GM18502 (cell line): ENCODE data around the gene KIF26A.

Experiments
- ATAC-seq: cut with Tn5 transposase; IDR thresholded peaks from one replicate; pipeline ENCODE4 v1.9.1; 2021; ENCODE audit warnings: mild to moderate bottlenecking; ENCODE audit not compliant: unreplicated experiment, poor library complexity

The KIF26A gene

DNA sequence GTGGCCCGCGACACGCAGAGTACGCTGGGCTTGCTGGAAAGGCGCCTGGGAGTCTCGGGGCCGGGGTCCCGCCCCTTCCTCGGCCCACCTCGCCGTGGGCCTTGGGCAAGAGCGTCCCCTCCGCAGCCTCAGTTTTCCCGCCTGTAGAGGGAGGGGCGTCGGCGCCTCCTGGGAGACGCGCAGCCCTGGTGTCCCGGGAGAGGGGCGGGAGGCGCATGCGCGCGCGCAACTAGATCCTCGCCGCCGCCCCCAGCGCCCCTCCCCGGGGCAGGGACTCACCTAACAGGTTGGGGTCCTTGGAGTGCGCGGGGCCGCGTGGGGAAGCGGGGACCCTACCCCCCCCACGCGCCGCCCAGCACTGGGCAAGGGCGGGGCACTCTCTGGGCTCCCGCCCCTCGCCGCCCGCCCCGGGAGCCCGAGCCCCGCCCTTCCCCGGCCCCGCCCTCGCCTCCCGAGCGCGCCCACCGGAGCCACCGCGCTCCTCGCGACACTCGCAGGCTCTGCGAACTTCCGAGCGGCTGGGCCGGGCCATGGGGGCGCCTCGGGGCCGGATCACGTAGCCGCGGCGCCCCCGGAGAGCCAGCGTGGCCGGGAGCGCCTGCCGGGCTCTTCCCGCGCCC lies at the start of gene KIF26A:
Gene KIF26A, plus strand, starts transcription at position 490 of the 620 bp plus-strand sequence. CDS start 136 bp downstream, outside the sequence.
- no peak for ATAC-seq

DNA sequence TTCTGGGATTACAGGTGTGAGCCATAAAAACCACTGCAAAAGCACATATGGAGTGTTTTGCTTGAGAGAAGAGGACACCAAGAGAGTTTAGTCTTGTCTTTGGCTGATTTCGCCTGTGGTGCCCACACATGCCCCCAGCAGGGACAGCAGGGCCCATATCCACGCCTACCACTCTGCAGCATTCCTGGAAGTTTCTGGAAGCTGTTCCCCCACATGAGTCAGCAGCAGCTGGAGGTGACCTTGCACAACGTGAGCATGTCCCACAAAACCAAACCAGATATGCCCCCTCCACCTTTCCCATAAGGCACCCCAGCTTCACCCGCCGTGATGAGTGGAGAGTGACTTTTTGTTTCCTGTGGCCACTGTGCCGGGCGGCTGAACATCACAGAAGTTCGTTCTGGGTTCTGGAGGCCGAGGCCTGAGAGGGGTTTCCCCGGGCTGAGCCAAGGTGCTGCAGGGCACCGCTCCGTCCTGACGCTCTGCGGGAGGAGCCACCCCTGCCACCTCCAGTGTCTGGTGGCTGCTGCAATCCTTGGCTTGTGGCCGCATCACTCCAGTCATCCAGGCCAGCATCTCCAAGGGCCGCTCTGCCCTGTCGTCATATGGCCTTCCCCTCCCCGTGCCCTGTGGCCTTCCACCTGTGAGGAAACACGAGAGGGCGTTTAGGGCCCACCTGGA lies 48.2 kb upstream of the KIF26A start:
- ATAC-seq: no peak

DNA sequence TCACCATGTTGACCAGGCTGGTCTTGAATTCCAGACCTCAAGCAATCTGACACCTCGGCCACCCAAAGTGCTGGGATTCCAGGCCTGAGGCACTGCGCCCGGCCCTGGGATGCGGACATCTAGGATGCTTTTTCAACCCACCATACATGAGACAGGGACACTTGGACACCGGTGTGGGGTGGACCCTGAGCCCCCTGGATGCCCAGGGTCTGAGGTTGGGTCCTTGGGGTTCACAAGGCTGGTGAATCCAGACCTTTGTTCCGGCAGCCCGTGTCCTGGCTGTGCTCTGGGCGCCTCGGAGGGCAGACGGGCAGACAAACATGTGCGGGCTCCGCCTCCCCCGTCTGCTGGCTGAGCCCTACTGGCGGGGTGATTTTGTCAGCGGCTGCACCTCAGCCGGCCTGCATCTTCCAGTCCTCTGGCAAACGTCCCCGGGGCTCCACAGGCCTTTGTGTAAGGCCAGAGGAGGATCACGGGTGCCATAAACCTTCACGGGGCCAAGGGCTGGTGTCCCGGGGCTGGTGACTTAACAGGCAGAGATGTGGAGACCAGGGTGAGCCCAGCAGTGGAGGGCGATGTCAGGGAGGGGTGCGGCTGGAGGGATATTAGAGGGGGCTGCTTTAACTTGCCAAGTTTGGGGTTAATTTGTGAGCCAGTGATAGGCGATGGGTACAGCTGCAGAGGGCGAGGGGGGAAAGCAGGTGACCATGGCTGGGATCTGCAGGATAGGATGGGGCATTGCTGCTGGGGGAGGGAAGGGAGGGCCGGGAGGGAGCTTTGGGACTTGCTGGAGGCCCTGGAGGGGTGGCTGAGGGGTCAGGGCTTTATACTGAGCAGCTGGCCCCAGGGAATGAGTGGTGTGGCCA lies 47.1 kb upstream of the KIF26A start:
- no peak for ATAC-seq

GRCh38 chr14:104091927-104092771 lies 46.2 kb upstream of the KIF26A start:
- no peak for ATAC-seq

DNA sequence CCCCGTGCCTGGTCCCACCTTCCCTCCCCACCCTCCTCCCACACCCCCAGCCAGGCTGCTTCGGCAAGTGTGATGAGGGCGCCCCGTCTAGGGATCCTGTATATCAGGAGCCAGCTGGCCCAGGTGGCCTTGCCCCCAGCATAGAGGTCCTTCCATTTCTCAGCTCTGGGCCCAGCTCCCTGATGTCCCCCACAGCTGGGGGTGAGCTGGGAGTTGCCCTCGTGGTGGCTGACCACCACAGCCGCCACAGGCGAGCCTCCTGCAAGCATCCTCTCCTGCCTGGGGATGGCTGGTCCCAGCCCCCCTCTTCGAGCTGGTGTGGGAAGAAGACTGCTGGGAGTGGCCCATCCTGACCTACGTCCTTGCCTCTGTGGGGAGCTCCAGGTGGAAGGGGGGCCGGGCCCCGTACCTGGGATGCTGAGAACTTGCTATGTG lies 45.4 kb upstream of the KIF26A start:
- ATAC-seq: no peak

GRCh38 chr14:104093366-104094055 lies 44.9 kb upstream of the KIF26A start:
- no peak for ATAC-seq

- no peak for ATAC-seq
Measured at GRCh38 chr14:104094056-104094708, 44.2 kb upstream of the KIF26A start.

- no peak for ATAC-seq
Measured at GRCh38 chr14:104094709-104095425, 43.5 kb upstream of the KIF26A start.

DNA sequence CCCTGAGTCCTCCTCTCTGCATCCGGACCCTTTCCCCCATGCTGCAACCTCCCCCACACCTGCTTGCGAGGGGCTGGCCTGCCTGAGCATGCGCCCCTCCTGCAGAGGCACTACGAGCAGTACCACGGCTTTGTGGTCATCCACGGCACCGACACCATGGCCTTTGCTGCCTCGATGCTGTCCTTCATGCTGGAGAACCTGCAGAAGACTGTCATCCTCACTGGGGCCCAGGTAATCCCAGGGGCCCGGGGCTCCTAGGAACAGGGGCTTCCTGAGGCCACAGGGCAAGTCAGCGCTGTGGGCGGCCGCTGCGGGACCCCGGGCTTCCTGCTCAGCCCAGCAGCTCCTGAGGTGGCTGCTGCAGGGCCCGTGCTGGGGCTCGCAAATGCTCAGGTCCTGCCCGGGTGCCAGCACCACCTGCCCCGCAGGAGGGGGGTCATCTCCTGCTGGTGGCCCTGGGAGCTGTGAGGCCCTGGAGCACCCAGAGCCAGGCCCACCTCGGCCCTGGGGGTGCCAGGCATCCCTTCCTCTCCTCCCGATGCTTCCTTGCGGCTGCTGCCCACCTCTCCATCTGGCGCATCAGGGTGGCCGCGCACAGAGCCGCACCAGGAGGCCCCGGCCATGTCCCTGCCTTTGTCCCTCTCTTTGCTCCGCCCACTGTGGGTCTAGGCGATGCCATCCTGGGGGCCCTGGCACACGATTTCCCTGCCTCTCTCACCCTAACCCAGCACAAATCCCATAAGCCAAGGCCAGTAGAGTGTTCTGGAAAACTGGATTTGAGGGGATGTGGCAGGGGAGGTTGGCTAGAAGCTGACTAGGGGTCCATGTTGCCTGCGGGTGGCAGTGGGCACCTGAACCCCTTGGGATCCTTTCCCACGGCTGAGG lies 42.7 kb upstream of the KIF26A start:
- ATAC-seq: no peak

DNA sequence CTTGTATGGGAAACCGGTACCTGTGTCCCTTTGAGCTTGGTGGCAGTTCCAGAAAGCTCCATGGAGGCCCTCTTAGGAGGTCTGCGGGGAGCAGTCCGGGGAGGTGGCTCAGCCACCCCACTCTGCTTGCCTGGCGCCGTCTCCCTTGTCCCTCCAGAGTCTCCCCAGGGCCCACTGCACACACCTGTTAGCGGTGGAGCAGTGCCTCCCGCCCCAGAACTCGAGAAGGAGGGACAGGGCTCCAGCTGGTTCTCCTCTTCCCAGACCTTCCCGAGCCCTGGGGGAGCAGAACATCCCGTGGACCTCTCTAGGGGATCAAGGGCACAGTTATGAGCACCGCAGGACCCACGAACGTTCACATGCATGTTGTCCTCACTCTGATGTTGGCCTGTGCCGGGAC lies 42.1 kb upstream of the KIF26A start:
- no peak for ATAC-seq

DNA sequence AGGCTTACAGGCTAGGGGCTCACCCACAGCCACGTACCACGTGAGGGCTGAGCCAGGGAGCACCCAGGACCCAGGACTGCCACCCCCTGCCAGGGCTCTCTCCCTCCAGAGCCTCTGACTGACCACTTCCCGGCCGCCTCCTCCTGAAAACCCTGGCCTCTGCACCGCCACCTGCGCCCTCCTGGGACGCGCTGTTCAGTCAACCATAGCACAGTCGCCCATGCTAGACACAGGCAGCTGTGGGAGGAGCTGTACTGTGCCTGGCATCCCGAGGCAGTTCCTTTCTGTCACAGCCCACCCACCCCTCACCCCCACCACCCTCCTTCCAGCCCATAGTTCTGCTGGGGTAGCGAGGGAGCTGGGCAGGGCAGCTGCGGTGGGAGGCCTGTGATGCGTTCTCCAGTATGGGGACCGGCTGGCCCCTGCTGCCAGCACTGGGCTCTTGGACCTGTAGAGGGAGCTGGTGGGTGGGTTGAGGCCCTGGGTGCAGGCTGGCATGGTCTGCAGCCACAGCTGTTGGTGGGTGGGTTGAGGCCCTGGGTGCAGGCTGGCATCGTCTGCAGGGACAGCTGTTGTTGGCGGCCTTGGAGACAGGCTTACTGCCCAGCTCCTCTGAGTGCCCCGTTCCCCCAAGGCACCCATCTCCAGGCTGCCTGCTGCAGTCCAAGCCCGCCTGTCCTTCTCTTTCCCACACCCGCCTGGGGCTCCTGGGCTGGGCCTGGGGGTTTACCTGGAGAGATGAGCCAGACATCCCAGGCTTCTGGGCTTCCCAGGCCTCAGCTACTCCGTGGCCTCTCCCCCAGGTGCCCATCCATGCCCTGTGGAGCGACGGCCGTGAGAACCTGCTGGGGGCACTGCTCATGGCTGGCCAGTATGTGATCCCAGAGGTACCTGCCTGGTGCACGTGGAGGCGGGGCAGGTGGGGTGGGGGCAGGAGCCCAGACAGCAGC lies 41.4 kb upstream of the KIF26A start:
- ATAC-seq: no peak

- ATAC-seq: no peak
Measured at GRCh38 chr14:104098272-104099095, 39.9 kb upstream of the KIF26A start.

- no peak for ATAC-seq
Measured at GRCh38 chr14:104099096-104100041, 39.0 kb upstream of the KIF26A start.
